A673 (cell line): ENCODE measurements around the gene DCANP1. TPM values are rescaled to one million over a fixed set of nuclear protein-coding genes. Genes with fewer than 3 reads are reported as not detected.

Experiments used
- BruUV-seq: library from RNA; stranded (reverse); fragments of 400-500 nt; replicated peaks from 2 replicates; lab custom pipeline; 2021; lab: Mats Ljungman, UMichigan
- CTCF ChIA-PET: fragments of 300-600 bp; sonication (Branson Sonifier 250); formaldehyde crosslinking; loops from one replicate; lab custom pipeline; 2022; ENCODE audit warnings: antibody characterized with exemption; lab: Charles Lee
- POLR2A ChIA-PET: fragments of 300-600 bp; sonication (Branson Sonifier 250); formaldehyde crosslinking; loops from one replicate; lab custom pipeline; 2022; ENCODE audit warnings: antibody characterized with exemption; ENCODE audit not compliant: low non-redundant PET; lab: Charles Lee
- DNase-seq: peaks from one replicate; pipeline ENCODE4 v3.0.0-alpha.2; 2015; ENCODE audit warnings: low spot score
- H3K27ac ChIP-seq: fragments of 200-600 bp; sonication (generic); 2 replicates; pipeline ENCODE4 v1.5.1; 2016; ENCODE audit warnings: mixed run types, low read depth, mild to moderate bottlenecking, mixed read lengths, antibody characterized with exemption, low read length; ENCODE audit not compliant: poor library complexity, severe bottlenecking
- H3K27me3 ChIP-seq: fragments of 200-600 bp; sonication (generic); replicated peaks from 2 replicates; pipeline ENCODE4 v1.6.1; 2017; ENCODE audit warnings: mixed run types, low read depth, mild to moderate bottlenecking, mixed read lengths, antibody characterized with exemption, low read length; ENCODE audit not compliant: insufficient read depth, poor library complexity
- H3K36me3 ChIP-seq: fragments of 200-600 bp; sonication (generic); 2 replicates; pipeline ENCODE4 v1.6.1; 2016; ENCODE audit warnings: mixed run types, mild to moderate bottlenecking, mixed read lengths, antibody characterized with exemption, low read length; ENCODE audit not compliant: insufficient read depth, poor library complexity, severe bottlenecking
- H3K4me1 ChIP-seq: fragments of 200-600 bp; sonication (generic); 2 replicates; pipeline ENCODE4 v1.6.1; 2017; ENCODE audit warnings: mixed run types, mild to moderate bottlenecking, mixed read lengths, antibody characterized with exemption, low read length; ENCODE audit not compliant: insufficient read depth, poor library complexity, severe bottlenecking
- H3K4me3 ChIP-seq: fragments of 200-600 bp; sonication (generic); 2 replicates; pipeline ENCODE4 v1.5.1; 2016; ENCODE audit warnings: low read depth, mixed run types, mild to moderate bottlenecking, mixed read lengths, low read length; ENCODE audit not compliant: poor library complexity, severe bottlenecking
- H3K9me3 ChIP-seq: fragments of 200-600 bp; sonication (generic); 2 replicates; pipeline ENCODE4 v1.6.1; 2016; ENCODE audit warnings: mixed run types, low read depth, mild to moderate bottlenecking, mixed read lengths, antibody characterized with exemption, low read length; ENCODE audit not compliant: poor library complexity, severe bottlenecking
- CTCF ChIP-seq: fragments of 300-800, 200-600 bp; sonication (generic); conservative IDR thresholded peaks from 2 replicates; pipeline ENCODE4 v1.5.1; 2017; ENCODE audit warnings: low read depth, mild to moderate bottlenecking, antibody characterized with exemption, low read length, moderate library complexity, mixed read lengths
- EZH2 ChIP-seq: fragments of 200-600 bp; sonication (generic); IDR thresholded peaks from 2 replicates; pipeline ENCODE4 v1.6.1; 2017; ENCODE audit warnings: borderline replicate concordance, low read depth, mild to moderate bottlenecking, mixed read lengths, antibody characterized with exemption, low read length; ENCODE audit not compliant: poor library complexity, severe bottlenecking
- intact Hi-C: fragments of 100-400 bp; cut with micrococcal nuclease; formaldehyde crosslinking; loops from one replicate; pipeline ENCODE4 v1.10.0; 2022; ENCODE audit not compliant: unreplicated experiment
- total RNA-seq: library from RNA; stranded (reverse); gene quantifications from 2 replicates; pipeline ENCODE4 v1.2.3, GENCODE V29; 2021

Gene DCANP1
- total RNA-seq, 1 experiment from 2014 or later = not detected

- no peaks in the 10 kb centered on the region for H3K4me1 ChIP-seq
- DNase-seq = no peak
- CTCF ChIA-PET = no interaction called here
- intact Hi-C loops = no loop called here
- H3K9me3 ChIP-seq = no peaks in the 10 kb centered on the region
- H3K27ac ChIP-seq = no peak overlapping the region
- TF ChIP-seq EZH2 (no peak), CTCF (no peak)
- no peaks in the 10 kb centered on the region for H3K27me3 ChIP-seq
- no peaks in the 10 kb centered on the region for H3K36me3 ChIP-seq
- no peak overlapping the region for H3K4me3 ChIP-seq
- POLR2A ChIA-PET = no interaction called here
- BruUV-seq = no TSS peak
These were observed 2.3 kb downstream of the DCANP1 start for GRCh38 chr5:135444881-135445280.

GRCh38 chr5:135444360-135444759, 2.8 kb downstream of the DCANP1 start:
- H3K27ac ChIP-seq = no peak overlapping the region
- no peak for TF ChIP-seq EZH2
- no peak for TF ChIP-seq CTCF
- BruUV-seq = no TSS peak
- POLR2A ChIA-PET = no interaction called here
- DNase-seq = no peak
- no peak overlapping the region for H3K4me3 ChIP-seq
- CTCF ChIA-PET = no interaction called here
- intact Hi-C loops = no loop called here
- H3K27me3 ChIP-seq = no peaks in the 10 kb centered on the region
- H3K4me1 ChIP-seq = no peaks in the 10 kb centered on the region
- H3K9me3 ChIP-seq = no peaks in the 10 kb centered on the region
- no peaks in the 10 kb centered on the region for H3K36me3 ChIP-seq

GRCh38 chr5:135443161-135443960, 3.8 kb downstream of the DCANP1 start:
- H3K4me3 ChIP-seq = no peak overlapping the region
- no peaks in the 10 kb centered on the region for H3K27me3 ChIP-seq
- CTCF ChIA-PET = no interaction called here
- H3K9me3 ChIP-seq = no peaks in the 10 kb centered on the region
- no peaks in the 10 kb centered on the region for H3K36me3 ChIP-seq
- POLR2A ChIA-PET = no interaction called here
- H3K4me1 ChIP-seq = no peaks in the 10 kb centered on the region
- no TSS peak for BruUV-seq
- intact Hi-C loops = no loop called here
- H3K27ac ChIP-seq = no peak overlapping the region
- no peak for DNase-seq
- no peak for TF ChIP-seq EZH2
- TF ChIP-seq CTCF = no peak
